HAP-1 (cell line): Measurements from ENCODE around the gene SLC30A10.
"Not testable (repeated sequence)": the region's sequence is repeated elsewhere in the genome, so short reads cannot be mapped to it uniquely, and the experiment has no call there.

ENCODE experiments used
- DNase-seq, 2 experiments: peaks; one replicate each; pipeline ENCODE4 v3.0.0-alpha.2; 2016 to 2020; ENCODE audit warnings: low spot score in 2 of 2
- H3K27me3 ChIP-seq: fragments of 250-450 bp; sonication (Bioruptor Pico); 2 replicates; pipeline ENCODE4 v1.5.1; 2020; ENCODE audit warnings: low read depth, mild to moderate bottlenecking, moderate library complexity
- H3K36me3 ChIP-seq: fragments of 250-450 bp; sonication (Bioruptor Pico); replicated peaks from 2 replicates; pipeline ENCODE4 v1.5.1; 2020; ENCODE audit warnings: mild to moderate bottlenecking
- H3K4me1 ChIP-seq: fragments of 250-450 bp; sonication (Bioruptor Pico); 2 replicates; pipeline ENCODE4 v1.5.1; 2020; ENCODE audit warnings: mild to moderate bottlenecking
- H3K4me3 ChIP-seq: fragments of 250-450 bp; sonication (Bioruptor Pico); 2 replicates; pipeline ENCODE4 v1.5.1; 2020; ENCODE audit warnings: mild to moderate bottlenecking, moderate library complexity
- H3K9me3 ChIP-seq: fragments of 250-450 bp; sonication (Bioruptor Pico); 2 replicates; pipeline ENCODE4 v1.5.1; 2020; ENCODE audit warnings: mild to moderate bottlenecking, moderate library complexity
- in situ Hi-C: fragments of 300-500 bp; cut with MboI; formaldehyde crosslinking; loops from 3 replicates; pipeline ENCODE4 v1.14.3; 2020; ENCODE audit warnings: low sequenced_read_pairs, inconsistent platforms, mixed read lengths

Gene SLC30A10

DNA sequence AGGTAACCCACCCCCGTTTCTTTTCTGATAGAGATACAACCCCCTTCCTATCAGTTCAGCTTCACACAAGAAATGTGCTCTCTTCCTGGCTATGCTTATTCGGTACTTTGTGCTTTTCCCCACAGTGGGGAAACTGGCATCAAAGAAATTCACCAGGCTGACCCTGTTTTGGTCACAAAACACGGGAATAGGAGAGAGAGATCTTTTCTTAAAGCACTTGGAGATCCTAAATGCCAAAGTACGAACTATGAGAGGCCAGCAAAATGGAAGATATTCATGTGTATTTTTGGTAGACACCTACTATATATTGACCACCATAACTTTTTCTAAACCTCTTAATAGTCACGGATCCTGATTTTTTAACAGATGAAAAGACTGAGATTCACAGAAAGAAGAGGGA lies 30.0 kb downstream of the SLC30A10 start:
- Histone ChIP-seq H3K27me3 (no peaks in the 10 kb centered on the region), H3K4me3 (no peak overlapping the region), H3K9me3 (no peaks in the 10 kb centered on the region), H3K4me1 (no peaks in the 10 kb centered on the region), H3K36me3 (no peaks in the 10 kb centered on the region)
- in situ Hi-C loops, result no loop called here
- no peak for DNase-seq

GRCh38 chr1:219897914-219898313 lies 30.4 kb downstream of the SLC30A10 start:
- Histone ChIP-seq H3K4me3 (no peak overlapping the region), H3K9me3 (no peaks in the 10 kb centered on the region), H3K27me3 (no peaks in the 10 kb centered on the region), H3K36me3 (no peaks in the 10 kb centered on the region), H3K4me1 (no peaks in the 10 kb centered on the region)
- no peak for DNase-seq
- in situ Hi-C loops, result no loop called here

DNA sequence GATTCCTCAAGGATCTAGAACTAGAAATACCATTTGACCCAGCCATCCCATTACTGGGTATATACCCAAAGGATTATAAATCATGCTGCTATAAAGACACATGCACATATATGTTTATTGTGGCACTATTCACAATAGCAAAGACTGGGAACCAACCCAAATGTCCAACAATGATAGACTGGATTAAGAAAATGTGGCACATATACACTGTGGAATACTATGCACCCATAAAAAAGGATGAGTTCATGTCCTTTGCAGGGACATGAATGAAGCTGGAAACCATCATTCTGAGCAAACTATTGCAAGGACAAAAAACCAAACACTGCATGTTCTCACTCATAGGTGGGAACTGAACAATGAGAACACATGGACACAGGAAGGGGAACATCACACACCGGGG lies 36.1 kb downstream of the SLC30A10 start:
- DNase-seq, H3K4me3 ChIP-seq, H3K27me3 ChIP-seq, H3K36me3 ChIP-seq, H3K4me1 ChIP-seq, in situ Hi-C loops, H3K9me3 ChIP-seq: not testable (repeated sequence)

- in situ Hi-C loops, H3K4me1 ChIP-seq, H3K9me3 ChIP-seq, H3K36me3 ChIP-seq, H3K27me3 ChIP-seq, H3K4me3 ChIP-seq, DNase-seq: not testable (repeated sequence)
These were observed 36.5 kb downstream of the SLC30A10 start for GRCh38 chr1:219891846-219892245.

DNA sequence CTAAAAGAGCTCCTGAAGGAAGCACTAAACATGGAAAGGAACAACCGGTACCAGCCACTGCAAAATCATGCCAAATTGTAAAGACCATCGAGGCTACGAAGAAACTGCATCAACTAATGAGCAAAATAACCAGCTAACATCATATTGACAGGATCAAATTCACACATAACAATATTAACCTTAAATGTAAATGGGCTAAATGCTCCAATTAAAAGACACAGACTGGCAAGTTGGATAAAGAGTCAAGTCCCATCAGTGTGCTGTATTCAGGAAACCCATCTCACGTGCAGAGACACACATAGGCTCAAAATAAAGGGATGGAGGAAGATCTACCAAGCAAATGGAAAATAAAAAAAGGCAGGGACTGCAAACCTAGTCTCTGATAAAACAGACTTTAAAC lies 39.7 kb downstream of the SLC30A10 start:
- DNase-seq, in situ Hi-C loops, H3K4me1 ChIP-seq: not testable (repeated sequence)

GRCh38 chr1:219885680-219886079 lies 42.7 kb downstream of the SLC30A10 start:
- in situ Hi-C loops, result no loop called here
- Histone ChIP-seq H3K4me3 (no peak overlapping the region), H3K27me3 (no peaks in the 10 kb centered on the region; the same call in 1 of the 2 replicates), H3K4me1 (no peaks in the 10 kb centered on the region), H3K36me3 (no peaks in the 10 kb centered on the region), H3K9me3 (no peaks in the 10 kb centered on the region)
- DNase-seq, result no peak

More for the DNA sequence above, 39.7 kb downstream of the SLC30A10 start:
- H3K36me3 ChIP-seq, H3K9me3 ChIP-seq, H3K4me3 ChIP-seq, H3K27me3 ChIP-seq: not testable (repeated sequence)

DNA sequence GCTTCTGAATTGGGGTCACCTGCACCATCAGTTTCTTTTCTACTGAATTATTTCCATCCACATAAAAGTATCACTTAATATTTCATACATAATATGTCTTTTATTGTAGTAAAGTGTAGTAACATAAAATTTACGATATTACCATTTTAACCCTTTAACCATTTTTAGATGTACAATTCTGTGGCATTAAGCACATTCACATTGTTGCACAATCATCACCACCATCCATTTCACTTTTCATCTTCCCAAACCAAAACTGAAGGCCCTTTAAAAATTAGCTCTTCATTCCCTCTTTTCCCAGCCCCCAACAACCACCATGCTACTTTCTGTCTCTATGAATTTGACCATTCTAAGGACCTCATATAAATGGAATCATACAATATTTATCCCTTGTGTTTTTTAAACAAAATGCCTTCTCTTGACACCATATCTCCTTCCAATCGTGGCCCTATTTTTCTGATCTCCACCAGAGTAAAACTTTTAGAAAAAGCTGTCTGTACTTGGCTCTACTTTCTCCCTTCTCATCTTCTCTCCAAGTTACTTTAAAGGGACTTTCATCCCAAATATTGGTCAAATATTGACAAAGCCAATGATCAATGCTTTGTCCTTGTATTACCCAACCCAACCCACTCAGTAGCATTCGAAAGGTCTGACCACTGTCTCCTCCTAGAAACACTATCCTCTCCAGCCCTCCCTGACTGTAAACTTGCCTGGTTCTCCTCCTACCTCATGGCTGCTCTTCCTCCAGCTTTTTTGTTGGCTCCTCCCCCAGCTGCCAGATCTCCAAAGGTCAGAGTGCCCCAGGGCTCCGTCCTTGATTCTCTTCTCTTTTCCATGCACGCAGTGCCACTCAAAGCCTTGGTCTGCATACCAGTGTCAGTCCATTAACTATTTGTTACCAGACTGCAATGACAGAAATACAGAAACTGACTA lies 44.7 kb downstream of the SLC30A10 start:
- DNase-seq, result peak in 1 of 2 experiments; percentile 12
- no peak overlapping the region for H3K4me3 ChIP-seq
- in situ Hi-C loops, result no loop called here
- H3K36me3 ChIP-seq, result no peaks in the 10 kb centered on the region
- peaks cover 3% of the 10 kb centered on the region; the same call in 1 of the 2 replicates for H3K4me1 ChIP-seq
- no peaks in the 10 kb centered on the region for H3K9me3 ChIP-seq
- H3K27me3 ChIP-seq, result peaks cover 14% of the 10 kb centered on the region

DNA sequence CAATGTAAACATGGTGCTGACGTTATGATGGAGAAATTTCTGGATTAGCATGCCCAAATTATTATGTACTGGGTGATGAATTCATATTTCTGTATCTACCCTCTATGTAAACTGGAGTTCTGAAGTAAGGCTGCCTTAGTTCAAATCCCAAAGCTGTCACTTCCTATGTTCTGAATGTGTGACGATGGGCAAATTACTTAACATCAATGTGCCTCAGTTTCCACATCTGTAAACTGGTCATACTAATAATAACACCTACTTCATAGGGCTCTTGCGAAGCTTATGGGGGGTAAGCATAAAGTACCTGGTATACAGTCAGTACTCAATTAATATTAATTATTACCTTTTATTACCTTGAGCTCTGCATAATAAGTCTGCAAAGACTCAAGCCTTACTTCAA lies 45.6 kb downstream of the SLC30A10 start:
- Histone ChIP-seq H3K9me3 (no peaks in the 10 kb centered on the region), H3K36me3 (no peaks in the 10 kb centered on the region), H3K4me3 (no peak overlapping the region), H3K27me3 (peaks cover 23% of the 10 kb centered on the region), H3K4me1 (peaks cover 3% of the 10 kb centered on the region; the same call in 1 of the 2 replicates)
- no peak for DNase-seq
- in situ Hi-C loops, result no loop called here

- H3K9me3 ChIP-seq, result no peaks in the 10 kb centered on the region
- H3K27me3 ChIP-seq, result peaks cover 29% of the 10 kb centered on the region
- H3K4me1 ChIP-seq, result peaks cover 3% of the 10 kb centered on the region; the same call in 1 of the 2 replicates
- in situ Hi-C loops, result no loop called here
- no peak overlapping the region for H3K4me3 ChIP-seq
- no peaks in the 10 kb centered on the region for H3K36me3 ChIP-seq
- DNase-seq, result no peak
These were observed 46.3 kb downstream of the SLC30A10 start for GRCh38 chr1:219882096-219882495.

- H3K9me3 ChIP-seq, result no peaks in the 10 kb centered on the region
- in situ Hi-C loops, result no loop called here
- peaks cover 34% of the 10 kb centered on the region for H3K27me3 ChIP-seq
- H3K4me1 ChIP-seq, result peaks cover 3% of the 10 kb centered on the region; the same call in 1 of the 2 replicates
- H3K36me3 ChIP-seq, result no peaks in the 10 kb centered on the region
- no peak for DNase-seq
- no peak overlapping the region for H3K4me3 ChIP-seq
These were observed 47.4 kb downstream of the SLC30A10 start for GRCh38 chr1:219880765-219881457.

- no peak overlapping the region for H3K4me3 ChIP-seq
- H3K4me1 ChIP-seq, result peaks cover 3% of the 10 kb centered on the region; the same call in 1 of the 2 replicates
- H3K9me3 ChIP-seq, result no peaks in the 10 kb centered on the region
- no peaks in the 10 kb centered on the region for H3K36me3 ChIP-seq
- H3K27me3 ChIP-seq, result peaks cover 41% of the 10 kb centered on the region
- DNase-seq, result peak in 1 of 2 experiments; percentile 17
- in situ Hi-C loops, result no loop called here
These were observed 51.6 kb downstream of the SLC30A10 start for GRCh38 chr1:219876798-219877209.

DNA sequence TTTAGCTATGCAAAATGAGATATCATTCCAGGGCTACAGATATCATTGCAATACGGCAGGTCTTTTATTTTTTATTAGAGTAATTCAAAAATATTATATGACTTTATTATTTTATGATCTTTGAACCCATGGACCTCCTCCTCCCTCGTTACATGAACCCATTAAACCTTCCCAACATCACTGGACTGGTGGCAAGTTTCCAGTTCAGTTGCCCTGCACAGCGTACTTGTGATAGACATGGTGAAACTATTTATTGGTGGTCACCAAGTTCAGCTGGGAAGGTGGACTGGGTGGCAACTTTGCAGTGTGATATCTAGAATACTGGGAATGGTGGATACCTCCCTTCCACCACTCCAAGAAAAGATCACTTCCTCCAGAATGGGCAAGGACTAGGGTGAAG lies 52.5 kb downstream of the SLC30A10 start:
- Histone ChIP-seq H3K4me1 (peaks cover 3% of the 10 kb centered on the region; the same call in 1 of the 2 replicates), H3K27me3 (peaks cover 41% of the 10 kb centered on the region), H3K9me3 (no peaks in the 10 kb centered on the region), H3K36me3 (no peaks in the 10 kb centered on the region), H3K4me3 (no peak overlapping the region)
- no peak for DNase-seq
- in situ Hi-C loops, result no loop called here

- H3K4me3 ChIP-seq, H3K9me3 ChIP-seq, in situ Hi-C loops, H3K36me3 ChIP-seq, H3K4me1 ChIP-seq, DNase-seq: not testable (repeated sequence)
- H3K27me3 ChIP-seq, result peaks cover 19% of the 10 kb centered on the region
These were observed 55.8 kb downstream of the SLC30A10 start for GRCh38 chr1:219872538-219872937.
